K562 (cell line): ENCODE measurements around the gene GPD2.

Experiments used
- CTCF ChIP-seq, 3 experiments: IDR thresholded peaks in 2 of 3; conservative IDR thresholded peaks in 1 of 3; 2 replicates each; pipeline ENCODE4 v1.5.1; 2011 to 2012; ENCODE audit warnings: low read length in 3 of 3, mild to moderate bottlenecking in 3 of 3, control low read depth in 2 of 3, improper control_type of control experiment in 1 of 3, inconsistent platforms in 1 of 3, low read depth in 1 of 3, mixed read lengths in 1 of 3, moderate library complexity in 1 of 3; ENCODE audit not compliant: insufficient read depth in 2 of 3
- ESRRB ChIP-seq: fragments of 250-450 bp; sonication (Bioruptor Pico); IDR thresholded peaks from 2 replicates; pipeline ENCODE4 v1.5.0; 2020; ENCODE audit warnings: mild to moderate bottlenecking, moderate library complexity, borderline replicate concordance
- EZH2 ChIP-seq: IDR thresholded peaks from 2 replicates; pipeline ENCODE4 v1.6.1; 2012; ENCODE audit warnings: low read depth, mild to moderate bottlenecking, inconsistent platforms, low read length, borderline replicate concordance
- ZFP36 ChIP-seq: fragments of 150-350 bp; IDR thresholded peaks from 2 replicates; pipeline ENCODE4 v1.6.1; 2018; ENCODE audit warnings: low read length, low read depth; ENCODE audit not compliant: partially characterized antibody
- ZNF668 ChIP-seq: fragments of 250-450 bp; sonication (Bioruptor Pico); IDR thresholded peaks from 2 replicates; pipeline ENCODE4 v1.8.0; 2022; ENCODE audit warnings: mild to moderate bottlenecking, inconsistent platforms
- ZNF707 ChIP-seq: fragments of 250-450 bp; sonication (Bioruptor Pico); conservative IDR thresholded peaks from 2 replicates; pipeline ENCODE4 v1.8.0; 2022; ENCODE audit warnings: inconsistent platforms, mild to moderate bottlenecking, moderate library complexity

- TF ChIP-seq CTCF (IDR thresholded peaks at IDR 0.05 in 2 of 3, conservative IDR thresholded peaks at IDR 0.05 in 1 of 3; ENCODE audit: insufficient read depth in 2 of 3, low read depth in 1 of 3, low read length in 3 of 3) (no peak), ZNF707 (CRISPR knock-in tag) (no peak), ZNF668 (CRISPR knock-in tag) (no peak), ESRRB (CRISPR knock-in tag) (no peak), ZFP36 (no peak), EZH2 (no peak)
These were observed 1.5 kb upstream of the GPD2 start for GRCh38 chr2:156434461-156435291.
